ENCODE measurements around the gene SELL. TPM values are rescaled to one million over a fixed set of nuclear protein-coding genes. Genes with fewer than 3 reads are reported as not detected.

Gene SELL
- polyA plus RNA-seq, 1 donor (not counting 4 experiments of a cell fraction or from before 2014, with no cell fraction given), result 0.08 TPM

DNA sequence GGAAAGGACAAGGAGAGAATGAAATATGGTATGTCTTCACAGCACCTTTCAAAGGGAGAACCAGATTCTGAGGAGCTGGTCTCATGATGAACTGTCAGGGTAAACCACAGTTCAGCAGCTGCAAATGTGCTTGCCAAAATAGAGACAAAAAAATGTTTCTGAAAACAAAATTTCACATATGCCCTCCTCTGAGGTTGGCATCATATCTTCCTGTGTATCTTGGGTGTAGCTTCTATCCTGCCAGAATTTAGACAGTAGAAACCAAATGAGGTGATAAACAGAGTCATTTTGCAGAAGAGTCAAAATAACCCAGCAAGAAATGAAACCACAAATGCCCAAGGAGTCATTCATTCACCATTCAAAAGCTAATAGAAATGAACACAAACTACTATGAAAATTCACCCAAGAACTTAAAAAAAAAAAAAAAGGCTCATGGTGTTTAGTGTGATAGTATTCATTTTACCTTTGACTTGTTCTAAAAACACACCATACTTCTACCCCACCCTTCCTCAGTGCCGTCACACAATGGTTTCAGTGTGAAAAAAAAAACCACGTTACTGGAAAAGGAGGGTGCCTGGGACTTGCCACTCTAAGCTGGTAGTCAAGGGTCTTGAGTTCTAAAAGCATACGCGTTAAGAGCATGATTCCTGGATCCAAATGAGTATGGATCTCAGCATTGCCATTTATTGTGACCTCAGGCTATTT, 18.5 kb downstream of the SELL start:
- Histone ChIP-seq H3K27ac (ENCODE audit: control insufficient read depth, insufficient read depth, low read length) (no peak overlapping the region), H3K36me3 (ENCODE audit: control insufficient read depth in 2 of 2, extremely low read depth in 1 of 2, insufficient read depth in 2 of 2, low read length in 2 of 2) (no peaks in the 10 kb centered on the region), H3K4me2 (ENCODE audit: control insufficient read depth, extremely low read depth, insufficient read depth, low read depth, low read length) (no peak overlapping the region), H3K4me3 (ENCODE audit: control insufficient read depth in 2 of 3, extremely low read depth in 1 of 3, insufficient read depth in 2 of 3, low read depth in 1 of 3, low read length in 3 of 3) (no peak overlapping the region), H3K9me1 (ENCODE audit: control insufficient read depth, extremely low read depth, insufficient read depth, low read length) (no peaks in the 10 kb centered on the region), H3K9me3 (ENCODE audit: control insufficient read depth, low read depth, low read length) (no peaks in the 10 kb centered on the region), H3K27me3 (ENCODE audit: control insufficient read depth, extremely low read depth, insufficient read depth, low read length) (no peaks in the 10 kb centered on the region), H4K20me1 (ENCODE audit: control insufficient read depth, extremely low read depth, insufficient read depth, low read length) (no peaks in the 10 kb centered on the region), H3K4me1 (ENCODE audit: control insufficient read depth, extremely low read depth, insufficient read depth, low read length) (no peaks in the 10 kb centered on the region), H3K9ac (ENCODE audit: control insufficient read depth, extremely low read depth, insufficient read depth, low read length) (no peak overlapping the region), H3K79me2 (ENCODE audit: control insufficient read depth, insufficient read depth, low read length) (no peaks in the 10 kb centered on the region), H2AFZ (ENCODE audit: control insufficient read depth, low read length) (no peak overlapping the region)
- no peak for TF ChIP-seq EZH2 (IDR thresholded peaks at IDR 0.05; ENCODE audit: low read length)
- TF ChIP-seq, protein P1, sequence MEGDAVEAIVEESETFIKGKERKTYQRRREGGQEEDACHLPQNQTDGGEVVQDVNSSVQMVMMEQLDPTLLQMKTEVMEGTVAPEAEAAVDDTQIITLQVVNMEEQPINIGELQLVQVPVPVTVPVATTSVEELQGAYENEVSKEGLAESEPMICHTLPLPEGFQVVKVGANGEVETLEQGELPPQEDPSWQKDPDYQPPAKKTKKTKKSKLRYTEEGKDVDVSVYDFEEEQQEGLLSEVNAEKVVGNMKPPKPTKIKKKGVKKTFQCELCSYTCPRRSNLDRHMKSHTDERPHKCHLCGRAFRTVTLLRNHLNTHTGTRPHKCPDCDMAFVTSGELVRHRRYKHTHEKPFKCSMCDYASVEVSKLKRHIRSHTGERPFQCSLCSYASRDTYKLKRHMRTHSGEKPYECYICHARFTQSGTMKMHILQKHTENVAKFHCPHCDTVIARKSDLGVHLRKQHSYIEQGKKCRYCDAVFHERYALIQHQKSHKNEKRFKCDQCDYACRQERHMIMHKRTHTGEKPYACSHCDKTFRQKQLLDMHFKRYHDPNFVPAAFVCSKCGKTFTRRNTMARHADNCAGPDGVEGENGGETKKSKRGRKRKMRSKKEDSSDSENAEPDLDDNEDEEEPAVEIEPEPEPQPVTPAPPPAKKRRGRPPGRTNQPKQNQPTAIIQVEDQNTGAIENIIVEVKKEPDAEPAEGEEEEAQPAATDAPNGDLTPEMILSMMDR (optimal IDR thresholded peaks at IDR 0.05 in 1 of 3, IDR thresholded peaks at IDR 0.05 in 1 of 3, conservative IDR thresholded peaks at IDR 0.05 in 1 of 3; ENCODE audit: extremely low read depth in 1 of 3, insufficient read depth in 2 of 3, low read length in 3 of 3), result no peak
- FAIRE-seq (no peak), DNase-seq (ENCODE audit: low read depth, low spot score) (no peak)
- dilution Hi-C loops (cut with MboI; ENCODE audit: extremely low pct_ligation_motif_present, low sequenced_read_pairs), result no loop called here

DNA sequence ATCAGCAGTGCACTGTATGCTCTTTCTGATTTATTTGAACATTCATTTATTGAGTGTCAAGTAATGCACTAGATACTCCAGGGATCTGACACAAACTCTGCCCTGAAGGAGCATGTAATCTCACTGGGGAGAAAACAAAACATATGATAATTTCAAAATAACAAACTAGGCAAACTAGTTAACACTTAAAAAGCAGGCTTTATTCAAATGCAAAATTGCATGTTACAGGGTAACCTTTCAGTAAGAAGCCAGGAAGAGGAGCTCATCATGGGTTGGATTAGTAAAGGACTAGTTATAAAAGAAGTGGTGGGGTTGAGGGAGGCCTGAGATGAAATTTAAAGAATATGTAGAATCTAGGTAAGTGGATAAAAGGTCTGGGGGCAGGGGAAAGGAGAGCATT, 20.9 kb downstream of the SELL start:
- Histone ChIP-seq H3K27ac (ENCODE audit: control insufficient read depth, insufficient read depth, low read length) (no peak overlapping the region), H3K4me3 (ENCODE audit: control insufficient read depth in 2 of 3, extremely low read depth in 1 of 3, insufficient read depth in 2 of 3, low read depth in 1 of 3, low read length in 3 of 3) (no peak overlapping the region), H3K9me3 (ENCODE audit: control insufficient read depth, low read depth, low read length) (no peaks in the 10 kb centered on the region), H4K20me1 (ENCODE audit: control insufficient read depth, extremely low read depth, insufficient read depth, low read length) (no peaks in the 10 kb centered on the region), H3K27me3 (ENCODE audit: control insufficient read depth, extremely low read depth, insufficient read depth, low read length) (no peaks in the 10 kb centered on the region), H3K4me1 (ENCODE audit: control insufficient read depth, extremely low read depth, insufficient read depth, low read length) (no peaks in the 10 kb centered on the region), H3K79me2 (ENCODE audit: control insufficient read depth, insufficient read depth, low read length) (no peaks in the 10 kb centered on the region), H3K36me3 (ENCODE audit: control insufficient read depth in 2 of 2, extremely low read depth in 1 of 2, insufficient read depth in 2 of 2, low read length in 2 of 2) (no peaks in the 10 kb centered on the region), H2AFZ (ENCODE audit: control insufficient read depth, low read length) (no peak overlapping the region), H3K4me2 (ENCODE audit: control insufficient read depth, extremely low read depth, insufficient read depth, low read depth, low read length) (no peak overlapping the region), H3K9me1 (ENCODE audit: control insufficient read depth, extremely low read depth, insufficient read depth, low read length) (no peaks in the 10 kb centered on the region), H3K9ac (ENCODE audit: control insufficient read depth, extremely low read depth, insufficient read depth, low read length) (no peak overlapping the region)
- dilution Hi-C loops (cut with MboI; ENCODE audit: extremely low pct_ligation_motif_present, low sequenced_read_pairs), result no loop called here
- TF ChIP-seq EZH2 (IDR thresholded peaks at IDR 0.05; ENCODE audit: low read length), result no peak
- TF ChIP-seq, protein P1 (optimal IDR thresholded peaks at IDR 0.05 in 1 of 3, IDR thresholded peaks at IDR 0.05 in 1 of 3, conservative IDR thresholded peaks at IDR 0.05 in 1 of 3; ENCODE audit: extremely low read depth in 1 of 3, insufficient read depth in 2 of 3, low read length in 3 of 3), result no peak
- no peak for DNase-seq (ENCODE audit: low read depth, low spot score)
- FAIRE-seq, result no peak

All from keratinocyte (primary cell).